HG03108 (cell line): Measurements from ENCODE around the gene DCDC2B.
"Not testable (repeated sequence)": the region's sequence is repeated elsewhere in the genome, so short reads cannot be mapped to it uniquely, and the experiment has no call there.

Experiments
- ATAC-seq: cut with Tn5 transposase; IDR thresholded peaks from one replicate; pipeline ENCODE4 v1.9.1; 2021; ENCODE audit warnings: moderate library complexity; ENCODE audit not compliant: unreplicated experiment

The DCDC2B gene

GRCh38 chr1:32255072-32256071, 46.5 kb downstream of the DCDC2B start:
- ATAC-seq = no peak

- no peak for ATAC-seq
Measured at GRCh38 chr1:32256473-32257226, 47.8 kb downstream of the DCDC2B start.

GRCh38 chr1:32257227-32257508, 48.3 kb downstream of the DCDC2B start:
- ATAC-seq = no peak

- ATAC-seq = not testable (repeated sequence)
Measured at GRCh38 chr1:32263236-32263593, 54.3 kb downstream of the DCDC2B start.

- ATAC-seq = no peak
Measured at GRCh38 chr1:32263744-32264143, 54.9 kb downstream of the DCDC2B start.
